ENCODE results near the gene MEIS3.

MEIS3 gene

DNA sequence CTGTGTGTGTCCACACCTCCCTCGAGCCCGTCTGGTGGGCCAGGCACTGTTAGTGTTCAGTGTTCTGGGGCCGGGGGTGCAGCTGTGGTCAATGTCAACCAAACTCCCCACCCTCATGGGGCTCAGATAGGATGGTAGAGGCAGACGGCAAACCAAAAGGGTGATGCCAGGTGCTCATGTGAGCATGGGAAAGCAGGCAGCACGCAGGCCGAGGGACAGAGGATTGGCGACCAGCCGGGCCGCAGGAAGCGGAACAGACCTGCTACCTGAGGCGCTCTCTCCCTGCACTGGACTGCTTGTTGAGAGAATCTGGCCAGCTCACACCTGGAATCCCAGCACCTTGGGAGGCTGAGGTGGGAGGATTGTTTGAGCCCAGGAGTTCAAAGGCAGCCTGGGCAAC is 41.1 kb downstream of the MEIS3 start:
- no peak overlapping the region for H3K4me2 ChIP-seq (ENCODE audit: low read length, poor library complexity, severe bottlenecking)

DNA sequence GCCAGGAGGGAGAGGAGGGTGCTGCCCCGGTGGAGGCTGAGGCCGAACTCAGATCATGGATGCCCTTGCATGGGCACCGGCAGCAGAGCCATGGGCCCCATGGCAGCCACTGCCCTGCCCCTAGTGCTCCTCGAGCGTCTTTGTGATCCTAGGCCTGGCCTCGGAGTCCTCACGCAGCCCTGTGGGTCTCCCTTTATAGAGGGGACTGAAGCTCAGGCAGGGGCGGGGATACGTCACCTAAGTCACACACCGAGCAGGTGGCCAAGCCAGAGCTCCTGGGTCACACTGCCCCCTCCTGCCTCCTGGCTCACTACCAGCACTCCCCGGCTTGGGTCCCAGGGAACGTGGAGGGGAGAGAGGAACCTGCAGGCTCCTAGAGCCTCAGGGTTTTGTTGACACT is 41.5 kb downstream of the MEIS3 start:
- Histone ChIP-seq H3K9me3 (ENCODE audit: control insufficient read depth, low read length) (no peaks in the 10 kb centered on the region), H3K27ac (ENCODE audit: low read length, poor library complexity, severe bottlenecking) (no peak overlapping the region), H2BK5ac (ENCODE audit: low read depth, low read length, poor library complexity, severe bottlenecking) (no peak overlapping the region), H3K27me3 (ENCODE audit: control insufficient read depth in 1 of 2, insufficient read depth in 1 of 2, low read length in 2 of 2) (no peaks in the 10 kb centered on the region), H3K36me3 (ENCODE audit: control insufficient read depth in 1 of 2, insufficient read depth in 2 of 2, low read depth in 1 of 2, low read length in 2 of 2) (peaks cover 90 to 93% of the 10 kb centered on the region in 2 experiments), H3K9ac (ENCODE audit: low read length) (no peak overlapping the region), H3K18ac (ENCODE audit: low read depth in 1 of 2, low read length in 2 of 2) (no peak overlapping the region), H3K79me1 (replicated peaks; ENCODE audit: low read length, poor library complexity, severe bottlenecking) (peaks cover 25% of the 10 kb centered on the region), H2BK12ac (ENCODE audit: low read length in 2 of 2) (no peak overlapping the region), H3K4me2 (ENCODE audit: low read length, poor library complexity, severe bottlenecking) (no peak overlapping the region), H2BK120ac (ENCODE audit: low read depth, low read length) (no peak overlapping the region), H3K4me3 (ENCODE audit: insufficient read depth in 1 of 2, low read depth in 1 of 2, low read length in 2 of 2) (no peak overlapping the region), H4K8ac (ENCODE audit: low read length) (no peak overlapping the region), H3K14ac (ENCODE audit: low read length in 2 of 2) (no peak overlapping the region), H3K4ac (ENCODE audit: low read depth in 1 of 2, low read length in 2 of 2) (no peak overlapping the region), H2BK15ac (ENCODE audit: low read depth, poor library complexity, severe bottlenecking) (no peak overlapping the region), H3K4me1 (ENCODE audit: control insufficient read depth, insufficient read depth, low read depth, low read length) (peaks cover 13% of the 10 kb centered on the region), H3K23ac (ENCODE audit: low read length in 2 of 2) (no peak overlapping the region), H2AFZ (ENCODE audit: low read depth, low read length) (no peak overlapping the region), H4K91ac (ENCODE audit: low read length) (no peak overlapping the region), H2AK5ac (ENCODE audit: low read length, severe bottlenecking) (no peak overlapping the region)
- no peak for DNase-seq
- 95% methylated on average over 12 of the region's 12 CpGs for WGBS

More for the DNA sequence above, 41.1 kb downstream of the MEIS3 start:
- DNase-seq = no peak
- H2BK120ac ChIP-seq (ENCODE audit: low read depth, low read length) = no peak overlapping the region
- 98% methylated on average over 11 of the region's 11 CpGs for WGBS
- no peak overlapping the region for H2AK5ac ChIP-seq (ENCODE audit: low read length, severe bottlenecking)
- peaks cover 86 to 89% of the 10 kb centered on the region in 2 experiments for H3K36me3 ChIP-seq (ENCODE audit: control insufficient read depth in 1 of 2, insufficient read depth in 2 of 2, low read depth in 1 of 2, low read length in 2 of 2)
- H3K9ac ChIP-seq (ENCODE audit: low read length) = no peak overlapping the region
- H2BK5ac ChIP-seq (ENCODE audit: low read depth, low read length, poor library complexity, severe bottlenecking) = no peak overlapping the region
- peaks cover 21% of the 10 kb centered on the region for H3K79me1 ChIP-seq (replicated peaks; ENCODE audit: low read length, poor library complexity, severe bottlenecking)
- no peak overlapping the region for H4K8ac ChIP-seq (ENCODE audit: low read length)
- no peak overlapping the region for H4K91ac ChIP-seq (ENCODE audit: low read length)
- no peak overlapping the region for H3K18ac ChIP-seq (ENCODE audit: low read depth in 1 of 2, low read length in 2 of 2)
- H3K23ac ChIP-seq (ENCODE audit: low read length in 2 of 2) = no peak overlapping the region
- no peak overlapping the region for H2BK12ac ChIP-seq (ENCODE audit: low read length in 2 of 2)
- H3K27me3 ChIP-seq (ENCODE audit: control insufficient read depth in 1 of 2, insufficient read depth in 1 of 2, low read length in 2 of 2) = no peaks in the 10 kb centered on the region
- no peak overlapping the region for H2BK15ac ChIP-seq (ENCODE audit: low read depth, poor library complexity, severe bottlenecking)
- H2AFZ ChIP-seq (ENCODE audit: low read depth, low read length) = no peak overlapping the region
- H3K14ac ChIP-seq (ENCODE audit: low read length in 2 of 2) = no peak overlapping the region
- no peak overlapping the region for H3K4me3 ChIP-seq (ENCODE audit: insufficient read depth in 1 of 2, low read depth in 1 of 2, low read length in 2 of 2)
- H3K4ac ChIP-seq (ENCODE audit: low read depth in 1 of 2, low read length in 2 of 2) = no peak overlapping the region
- peaks cover 13% of the 10 kb centered on the region for H3K4me1 ChIP-seq (ENCODE audit: control insufficient read depth, insufficient read depth, low read depth, low read length)
- no peak overlapping the region for H3K27ac ChIP-seq (ENCODE audit: low read length, poor library complexity, severe bottlenecking)
- no peaks in the 10 kb centered on the region for H3K9me3 ChIP-seq (ENCODE audit: control insufficient read depth, low read length)

DNA sequence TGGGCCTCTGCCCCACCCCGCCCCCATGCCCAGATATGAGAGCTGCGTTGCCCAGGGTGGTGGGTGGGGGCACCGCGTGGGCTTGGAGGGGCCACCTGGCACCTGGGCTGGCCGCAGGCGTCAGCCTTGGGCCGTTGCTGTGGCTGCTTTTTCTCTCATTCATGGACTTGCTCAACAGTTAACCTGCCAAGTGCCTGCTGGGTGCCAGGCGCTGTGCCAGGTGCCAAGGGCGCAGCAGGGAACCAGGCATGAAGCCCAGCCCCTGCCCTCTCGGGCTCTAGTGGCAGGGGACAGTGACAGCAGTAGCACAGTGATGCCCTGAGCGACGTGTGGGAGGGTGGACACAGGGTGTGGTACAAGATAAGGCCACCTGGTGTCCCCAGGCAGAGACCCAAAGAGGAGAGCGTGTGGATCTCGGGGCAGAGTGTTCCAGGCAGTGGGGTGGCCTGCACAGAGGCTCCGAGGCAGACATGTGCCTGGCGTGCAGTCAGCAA is 42.1 kb downstream of the MEIS3 start:
- Histone ChIP-seq H2BK5ac (ENCODE audit: low read depth, low read length, poor library complexity, severe bottlenecking) (no peak overlapping the region), H4K8ac (ENCODE audit: low read length) (no peak overlapping the region), H3K4ac (ENCODE audit: low read depth in 1 of 2, low read length in 2 of 2) (no peak overlapping the region), H3K79me1 (replicated peaks; ENCODE audit: low read length, poor library complexity, severe bottlenecking) (peaks cover 31% of the 10 kb centered on the region), H3K36me3 (ENCODE audit: control insufficient read depth in 1 of 2, insufficient read depth in 2 of 2, low read depth in 1 of 2, low read length in 2 of 2) (peaks cover 92 to 95% of the 10 kb centered on the region in 2 experiments), H2BK12ac (ENCODE audit: low read length in 2 of 2) (no peak overlapping the region), H3K14ac (ENCODE audit: low read length in 2 of 2) (no peak overlapping the region), H3K27me3 (ENCODE audit: control insufficient read depth in 1 of 2, insufficient read depth in 1 of 2, low read length in 2 of 2) (no peaks in the 10 kb centered on the region), H2AFZ (ENCODE audit: low read depth, low read length) (no peak overlapping the region), H2BK15ac (ENCODE audit: low read depth, poor library complexity, severe bottlenecking) (no peak overlapping the region), H4K91ac (ENCODE audit: low read length) (peak overlapping the region; percentile 55), H3K9me3 (ENCODE audit: control insufficient read depth, low read length) (no peaks in the 10 kb centered on the region), H3K18ac (ENCODE audit: low read depth in 1 of 2, low read length in 2 of 2) (no peak overlapping the region), H3K4me2 (ENCODE audit: low read length, poor library complexity, severe bottlenecking) (no peak overlapping the region), H2BK120ac (ENCODE audit: low read depth, low read length) (no peak overlapping the region), H3K27ac (ENCODE audit: low read length, poor library complexity, severe bottlenecking) (no peak overlapping the region), H2AK5ac (ENCODE audit: low read length, severe bottlenecking) (no peak overlapping the region), H3K4me1 (ENCODE audit: control insufficient read depth, insufficient read depth, low read depth, low read length) (peaks cover 13% of the 10 kb centered on the region), H3K4me3 (ENCODE audit: insufficient read depth in 1 of 2, low read depth in 1 of 2, low read length in 2 of 2) (no peak overlapping the region), H3K23ac (ENCODE audit: low read length in 2 of 2) (no peak overlapping the region), H3K9ac (ENCODE audit: low read length) (no peak overlapping the region)
- WGBS = 96% methylated on average over 16 of the region's 16 CpGs
- no peak for DNase-seq

DNA sequence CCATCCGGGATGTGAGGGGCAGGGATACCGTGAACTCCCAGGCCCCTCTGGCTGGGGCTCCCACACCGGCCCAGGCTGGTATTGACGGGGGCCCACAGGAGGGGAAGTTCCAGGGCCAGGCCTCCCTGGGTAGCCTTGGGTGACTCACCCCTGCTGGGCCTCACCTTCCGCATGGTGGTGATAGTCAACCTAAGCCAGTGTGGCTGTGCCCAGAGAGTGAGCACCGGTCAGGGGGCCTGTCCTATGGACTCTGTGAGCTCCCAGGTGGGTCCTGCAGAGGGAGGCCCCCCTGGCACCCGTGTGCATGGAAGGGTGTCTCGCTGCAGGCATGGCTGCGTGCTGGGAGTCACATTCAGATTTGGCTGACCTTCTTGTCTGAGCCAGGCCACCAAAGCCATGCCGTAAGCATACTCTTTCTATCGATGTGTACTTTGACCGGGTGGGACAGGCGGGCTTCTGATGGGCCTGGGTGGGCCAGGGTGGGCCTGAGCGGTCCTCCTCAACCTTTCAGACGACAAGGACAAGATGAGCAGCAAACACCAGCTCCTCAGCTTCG is 42.7 kb downstream of the MEIS3 start:
- Histone ChIP-seq H3K9me3 (ENCODE audit: control insufficient read depth, low read length) (no peaks in the 10 kb centered on the region), H3K27me3 (ENCODE audit: control insufficient read depth in 1 of 2, insufficient read depth in 1 of 2, low read length in 2 of 2) (no peaks in the 10 kb centered on the region), H2BK12ac (ENCODE audit: low read length in 2 of 2) (no peak overlapping the region), H2AK5ac (ENCODE audit: low read length, severe bottlenecking) (no peak overlapping the region), H4K8ac (ENCODE audit: low read length) (no peak overlapping the region), H2BK5ac (ENCODE audit: low read depth, low read length, poor library complexity, severe bottlenecking) (no peak overlapping the region), H3K4me3 (ENCODE audit: insufficient read depth in 1 of 2, low read depth in 1 of 2, low read length in 2 of 2) (no peak overlapping the region), H3K23ac (ENCODE audit: low read length in 2 of 2) (no peak overlapping the region), H3K4me1 (ENCODE audit: control insufficient read depth, insufficient read depth, low read depth, low read length) (peaks cover 13% of the 10 kb centered on the region), H4K91ac (ENCODE audit: low read length) (no peak overlapping the region), H3K36me3 (ENCODE audit: control insufficient read depth in 1 of 2, insufficient read depth in 2 of 2, low read depth in 1 of 2, low read length in 2 of 2) (peaks cover 92 to 95% of the 10 kb centered on the region in 2 experiments), H3K9ac (ENCODE audit: low read length) (no peak overlapping the region), H3K14ac (ENCODE audit: low read length in 2 of 2) (no peak overlapping the region), H2BK15ac (ENCODE audit: low read depth, poor library complexity, severe bottlenecking) (no peak overlapping the region), H3K79me1 (replicated peaks; ENCODE audit: low read length, poor library complexity, severe bottlenecking) (peaks cover 37% of the 10 kb centered on the region), H3K4ac (ENCODE audit: low read depth in 1 of 2, low read length in 2 of 2) (no peak overlapping the region), H3K27ac (ENCODE audit: low read length, poor library complexity, severe bottlenecking) (no peak overlapping the region), H2AFZ (ENCODE audit: low read depth, low read length) (no peak overlapping the region), H3K4me2 (ENCODE audit: low read length, poor library complexity, severe bottlenecking) (no peak overlapping the region), H3K18ac (ENCODE audit: low read depth in 1 of 2, low read length in 2 of 2) (no peak overlapping the region), H2BK120ac (ENCODE audit: low read depth, low read length) (no peak overlapping the region)
- 93% methylated on average over 16 of the region's 16 CpGs for WGBS
- DNase-seq = no peak

All from mesenchymal stem cell (in vitro differentiated cells and primary cell).